ENCODE results near the gene TAX1BP1.

GRCh38 chr7:27871866-27872265 lies 131.9 kb downstream of the TAX1BP1 start:
- TF ChIP-seq ZNF776 (CRISPR knock-in tag; IDR thresholded peaks at IDR 0.05) (no peak), SIN3B (IDR thresholded peaks at IDR 0.05; ENCODE audit: low read length) (no peak), SIX1 (CRISPR knock-in tag; IDR thresholded peaks at IDR 0.05; ENCODE audit: borderline replicate concordance) (no peak), ZFAT (CRISPR knock-in tag; conservative IDR thresholded peaks at IDR 0.05) (no peak), CTCF (CRISPR knock-in tag; IDR thresholded peaks at IDR 0.05) (no peak), ZNF740 (CRISPR knock-in tag; IDR thresholded peaks at IDR 0.05) (no peak), POLR2A (IDR thresholded peaks at IDR 0.05; ENCODE audit: insufficient read depth in 1 of 2, low read depth in 2 of 2, low read length in 2 of 2) (no peak), JUND (CRISPR knock-in tag; IDR thresholded peaks at IDR 0.05) (no peak)
